Germinal center (tissue), 1 donor: ENCODE data around the gene COL4A5.
"Not testable (repeated sequence)": the region's sequence is repeated elsewhere in the genome, so short reads cannot be mapped to it uniquely, and the experiment has no call there.

Source experiments
- DNase-seq: peaks from one replicate; pipeline ENCODE4 v3.0.0; 2012; ENCODE audit warnings: mixed read lengths, low spot score

COL4A5 gene

GRCh38 chrX:108456971-108457477, 17.4 kb downstream of the COL4A5 start:
- no peak for DNase-seq

DNA sequence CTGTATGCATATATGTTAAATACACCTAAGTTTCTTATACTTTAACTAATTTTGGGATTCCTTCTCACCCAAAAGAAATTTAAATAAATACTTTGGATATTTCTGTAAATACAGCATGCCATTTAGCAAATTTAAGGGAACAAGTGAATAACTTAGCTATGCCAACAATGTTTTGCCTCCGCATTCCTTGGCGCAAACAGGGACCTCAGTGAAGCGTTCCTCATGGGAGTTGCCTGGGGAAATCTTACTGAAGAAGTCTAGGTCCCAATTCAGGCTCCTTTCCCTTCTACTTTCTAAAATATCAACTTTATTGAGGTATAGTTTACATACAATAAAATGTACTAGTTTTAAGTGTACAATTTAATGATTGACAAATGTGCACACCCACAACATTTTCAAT, 25.0 kb downstream of the COL4A5 start:
- no peak for DNase-seq

- DNase-seq: no peak
Observed at GRCh38 chrX:108468486-108468885, 28.8 kb downstream of the COL4A5 start.

DNA sequence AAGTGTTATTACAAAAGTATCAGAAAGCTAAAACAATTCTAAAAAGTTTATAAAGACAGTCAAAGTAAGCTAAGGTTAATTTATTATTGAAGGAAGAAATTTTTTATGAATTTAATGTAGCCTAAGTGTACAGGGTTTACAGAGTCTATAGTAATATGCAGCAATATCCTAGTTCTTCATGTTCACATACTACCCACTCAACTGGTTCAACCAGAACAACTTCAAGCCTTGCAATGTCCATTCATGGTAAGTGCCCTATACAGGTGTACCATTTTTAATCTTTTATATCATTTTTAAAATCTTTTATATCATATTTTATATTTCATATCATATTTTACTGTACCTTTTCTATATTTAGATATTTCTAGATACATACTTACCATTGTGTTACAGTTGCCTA, 34.3 kb downstream of the COL4A5 start:
- DNase-seq: no peak

DNA sequence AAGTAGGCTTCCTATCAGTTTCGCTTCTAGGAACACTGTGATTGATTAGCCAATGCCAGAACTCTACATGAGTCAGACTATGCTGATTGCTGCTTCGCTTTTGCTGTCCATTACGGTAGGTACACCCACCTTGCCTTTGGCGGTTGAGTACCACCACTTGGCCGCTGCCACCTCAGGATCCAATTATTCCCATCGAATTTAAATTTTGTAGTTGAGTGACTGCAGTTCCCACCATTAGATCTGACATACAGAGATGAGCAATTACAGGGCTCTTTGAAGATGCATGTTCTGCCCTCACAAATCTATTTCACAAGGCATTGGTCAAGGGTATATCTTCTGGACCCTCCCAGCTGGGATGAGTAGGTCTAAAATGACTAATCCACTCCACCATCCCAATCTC, 41.9 kb downstream of the COL4A5 start:
- DNase-seq: not testable (repeated sequence)

DNA sequence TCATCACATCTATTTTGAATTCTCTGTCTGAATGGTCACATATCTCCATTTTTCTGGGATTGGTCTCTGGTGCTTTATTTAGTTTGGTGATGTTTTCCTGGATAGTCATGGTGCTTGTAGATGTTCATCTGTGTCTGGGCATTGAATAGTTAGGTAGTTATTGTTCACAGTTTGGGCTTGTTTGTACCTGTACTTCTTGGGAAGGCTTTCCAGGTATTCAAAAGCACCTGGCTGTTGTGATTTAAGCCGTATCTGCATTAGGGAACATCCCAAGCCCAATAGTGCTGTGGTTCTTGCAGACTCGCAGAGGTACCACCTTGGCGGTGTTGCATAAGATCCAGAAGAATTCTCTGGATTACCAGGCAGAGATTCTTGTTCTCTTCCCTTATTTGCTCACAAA, 44.6 kb downstream of the COL4A5 start:
- no peak for DNase-seq

DNA sequence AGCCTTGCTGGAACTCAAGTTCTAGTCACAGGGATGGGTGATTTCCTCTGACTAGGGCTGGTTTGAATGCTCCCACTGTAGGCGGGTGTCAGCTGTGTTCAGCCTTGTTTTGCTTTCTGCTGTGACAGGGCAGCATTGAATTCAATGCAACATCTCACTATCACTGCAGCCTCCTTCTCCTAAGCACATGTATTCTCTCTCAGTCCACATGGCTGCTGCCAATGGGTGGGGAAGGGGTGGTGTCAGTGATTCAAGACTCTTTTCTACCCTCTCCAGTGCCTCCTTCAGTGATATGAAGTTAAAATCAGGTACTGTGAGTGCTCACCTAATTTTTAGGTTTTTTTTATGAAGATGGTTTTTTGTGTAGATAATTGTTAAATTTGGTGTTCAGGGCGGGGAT, 46.3 kb downstream of the COL4A5 start:
- DNase-seq: no peak

DNA sequence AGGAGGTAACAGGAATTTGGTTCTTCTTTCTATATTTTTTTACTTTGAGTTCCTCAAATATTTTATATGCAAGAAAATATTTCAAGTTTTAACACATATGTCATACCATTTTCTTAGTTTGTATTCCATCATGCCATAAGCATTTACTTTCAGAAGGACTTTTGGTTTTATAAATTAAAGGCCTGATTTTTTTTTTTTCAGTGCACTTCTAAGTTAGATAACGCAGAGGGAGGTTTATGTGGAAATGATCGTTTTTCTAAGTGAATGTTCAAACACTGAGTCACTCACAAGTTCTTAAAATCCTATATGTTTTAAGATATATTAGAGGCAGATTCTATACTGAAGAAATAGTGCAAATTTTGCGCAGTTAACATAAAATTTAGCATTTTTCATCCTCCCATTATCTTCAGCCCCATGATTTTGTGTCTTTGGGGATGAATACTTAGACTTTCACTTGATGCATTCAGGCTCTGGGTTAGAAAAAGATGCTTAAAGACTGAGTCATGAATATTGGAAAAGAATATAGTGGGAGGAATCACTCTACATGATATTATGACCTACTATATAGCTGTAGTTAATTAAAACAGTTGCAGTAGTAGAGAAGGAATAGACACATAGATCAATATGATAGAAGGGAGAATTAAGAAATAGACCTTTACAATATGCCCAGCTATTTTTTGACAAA, 54.9 kb downstream of the COL4A5 start:
- no peak for DNase-seq

DNA sequence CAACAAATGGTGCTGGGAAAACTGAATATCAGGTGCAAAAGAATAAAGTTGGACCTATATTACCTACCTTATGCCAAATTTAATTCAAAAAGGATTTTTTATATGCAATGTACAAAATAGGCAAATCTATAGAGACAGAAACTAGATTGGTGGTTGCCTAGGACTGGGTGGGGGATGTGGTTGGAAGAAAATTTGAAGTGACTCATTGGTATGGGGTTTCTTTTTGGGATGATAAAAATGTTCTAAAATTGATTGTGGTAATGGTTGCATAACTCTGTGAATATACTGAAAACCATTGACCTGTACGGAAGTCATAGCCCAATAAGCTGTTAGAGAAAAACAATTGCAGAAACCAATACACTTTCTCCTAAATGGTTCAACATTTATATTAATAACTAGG, 72.1 kb downstream of the COL4A5 start:
- DNase-seq: no peak

DNA sequence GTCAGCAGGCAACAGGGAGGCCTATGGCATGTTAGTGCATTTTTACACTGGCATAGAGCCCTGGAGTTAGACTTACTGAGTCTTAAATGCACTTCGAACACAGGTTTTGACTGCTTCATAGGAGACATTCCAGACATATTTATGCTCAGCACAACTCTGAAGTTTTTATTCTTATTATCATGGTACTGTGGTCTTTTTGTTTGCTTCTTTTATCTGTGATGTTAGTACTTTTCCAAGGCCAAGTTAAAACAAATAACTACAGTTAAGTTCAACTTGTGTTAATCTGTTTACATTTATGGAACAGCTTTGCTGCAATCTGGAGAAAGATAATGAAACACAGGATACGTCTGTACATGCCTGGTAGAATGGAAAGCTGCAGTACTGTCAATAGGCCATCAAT, 76.5 kb downstream of the COL4A5 start:
- DNase-seq: no peak

DNA sequence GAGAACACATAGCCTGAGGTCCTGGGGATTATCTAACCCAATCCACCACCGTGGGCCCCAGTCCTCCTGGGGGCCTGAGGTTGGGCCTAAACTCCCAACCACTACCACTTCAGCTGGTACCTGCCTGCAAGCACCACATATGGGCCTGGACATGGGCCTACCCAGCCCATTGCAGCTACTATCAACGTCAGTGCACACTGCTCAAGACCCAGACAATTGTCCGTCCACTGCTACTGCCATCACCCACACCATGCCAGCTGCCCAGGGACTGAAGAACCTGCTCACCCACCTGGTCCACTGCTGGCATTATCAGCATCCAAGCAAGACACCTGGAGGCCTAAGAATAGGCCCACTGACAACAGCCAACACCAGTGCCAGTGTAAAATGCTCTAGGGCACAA, 88.1 kb downstream of the COL4A5 start:
- no peak for DNase-seq

DNA sequence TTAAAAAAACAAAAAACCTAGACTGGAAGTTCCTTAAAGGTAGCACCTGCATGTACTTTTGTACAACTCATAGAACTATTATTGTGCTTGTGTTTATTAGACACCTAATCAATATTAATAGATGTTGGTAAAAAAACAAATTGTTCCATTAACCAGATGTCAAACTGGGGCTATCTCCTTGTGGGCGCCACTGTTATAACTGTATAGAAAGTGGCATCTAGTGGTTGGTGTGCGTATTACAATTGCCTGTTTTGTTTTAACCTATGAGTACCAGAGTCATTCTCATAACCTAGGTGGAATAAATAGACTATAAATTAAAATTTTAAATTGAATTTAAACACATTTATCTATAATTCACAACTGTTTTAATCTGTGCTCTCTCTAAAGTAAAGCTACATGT, 97.4 kb downstream of the COL4A5 start:
- DNase-seq: no peak

DNA sequence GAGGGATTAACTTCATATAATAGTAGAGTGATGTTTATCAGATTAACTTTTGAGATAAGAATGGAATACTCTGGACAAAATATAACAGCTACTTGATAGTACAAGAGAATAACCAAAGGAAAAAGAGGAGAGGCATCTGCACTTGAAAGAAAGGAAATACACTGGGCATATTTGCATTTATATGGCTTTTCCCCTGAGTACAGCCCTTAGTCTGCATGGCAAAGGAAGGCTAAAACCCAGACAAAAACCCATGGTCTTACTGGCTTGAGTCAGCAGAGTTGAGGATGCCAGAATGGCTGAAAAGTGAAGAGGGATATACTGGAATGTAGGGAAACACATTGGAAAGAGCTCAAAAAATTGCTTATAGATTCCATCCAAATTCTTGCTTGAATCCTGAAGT, 101.6 kb downstream of the COL4A5 start:
- no peak for DNase-seq

DNA sequence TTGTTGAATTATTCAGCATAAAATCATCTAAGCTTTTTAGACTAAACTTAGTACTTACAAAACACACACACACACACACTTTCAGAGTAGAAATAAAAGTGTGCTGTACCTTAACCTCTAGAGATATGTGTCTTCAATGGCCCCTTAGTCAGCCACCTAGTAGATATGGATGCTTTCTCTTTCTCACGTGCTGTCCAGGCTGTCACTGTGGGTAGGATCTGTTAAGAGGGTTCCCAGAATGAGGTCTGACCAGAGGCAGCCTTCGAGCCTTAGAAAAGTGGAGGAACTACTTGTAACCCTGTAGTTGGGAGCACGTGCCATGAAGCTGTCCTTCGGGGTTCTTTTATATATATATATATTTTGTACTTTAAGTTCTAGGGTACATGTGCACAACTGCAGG, 117.9 kb downstream of the COL4A5 start:
- no peak for DNase-seq

DNA sequence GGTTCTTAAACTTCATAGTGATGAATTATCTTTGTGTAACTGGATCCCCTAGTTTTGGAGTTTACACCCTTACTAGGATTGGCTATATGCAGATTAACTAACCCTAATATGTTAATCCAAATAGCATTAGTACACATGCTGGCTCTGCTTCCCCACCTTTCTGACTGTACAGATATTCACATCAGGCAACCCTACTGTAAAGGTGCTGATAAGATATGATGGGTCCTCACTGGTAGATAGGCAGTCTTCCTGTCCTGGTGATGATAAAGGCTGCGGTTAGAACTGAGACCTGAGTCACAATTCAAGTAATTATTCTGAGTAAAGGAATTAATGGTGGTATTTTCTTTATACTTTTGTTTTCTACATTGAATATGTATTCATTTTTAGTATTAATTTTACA, 118.6 kb downstream of the COL4A5 start:
- DNase-seq: no peak

DNA sequence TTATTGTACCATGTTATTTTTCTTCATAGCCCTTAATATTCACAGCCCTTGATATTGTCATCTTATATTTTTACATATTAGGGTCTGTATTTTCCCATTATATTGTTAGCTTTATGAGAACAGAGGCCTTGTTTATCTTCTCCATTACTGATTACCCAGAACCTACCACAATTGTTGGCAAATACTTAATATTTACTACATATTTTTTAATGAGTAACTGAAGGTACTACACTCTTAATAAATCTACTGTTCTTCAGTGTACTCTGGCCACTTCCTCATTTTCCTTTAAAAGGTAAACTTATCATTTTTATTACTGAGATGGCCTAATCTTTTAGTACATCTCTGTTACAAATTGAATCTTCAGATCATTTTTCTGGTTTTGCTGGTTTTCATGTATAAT, 133.5 kb downstream of the COL4A5 start:
- DNase-seq: no peak

GRCh38 chrX:108582151-108582550, 142.5 kb downstream of the COL4A5 start:
- DNase-seq: no peak

DNA sequence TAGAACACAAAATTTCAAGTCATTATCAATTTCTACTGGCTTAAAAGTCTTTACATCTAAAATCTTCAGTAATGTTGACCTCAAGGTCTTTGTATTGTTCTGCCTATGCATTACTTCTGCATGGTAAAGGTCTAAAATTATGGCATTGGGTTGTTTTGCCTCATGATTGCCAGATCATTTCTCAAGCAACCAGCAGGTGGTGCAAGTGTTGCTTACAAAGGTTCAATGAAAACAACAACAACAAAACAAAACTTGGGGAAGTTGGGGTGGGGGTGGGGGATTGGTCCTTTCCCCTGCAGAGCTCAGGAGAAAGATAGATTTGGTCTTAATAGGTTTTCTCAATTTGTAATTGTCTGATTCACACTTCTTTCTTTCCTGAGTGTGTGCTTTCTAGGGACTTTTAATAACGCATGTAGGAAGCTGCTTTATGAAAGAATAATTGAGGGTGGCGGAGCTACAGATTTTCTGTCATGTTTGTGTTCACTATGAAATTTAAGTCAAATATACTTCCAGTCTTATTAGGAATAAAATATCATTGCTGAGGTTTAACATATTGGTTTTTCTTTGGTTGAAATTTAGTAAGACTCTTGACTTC, 145.1 kb downstream of the COL4A5 start:
- DNase-seq: no peak

DNA sequence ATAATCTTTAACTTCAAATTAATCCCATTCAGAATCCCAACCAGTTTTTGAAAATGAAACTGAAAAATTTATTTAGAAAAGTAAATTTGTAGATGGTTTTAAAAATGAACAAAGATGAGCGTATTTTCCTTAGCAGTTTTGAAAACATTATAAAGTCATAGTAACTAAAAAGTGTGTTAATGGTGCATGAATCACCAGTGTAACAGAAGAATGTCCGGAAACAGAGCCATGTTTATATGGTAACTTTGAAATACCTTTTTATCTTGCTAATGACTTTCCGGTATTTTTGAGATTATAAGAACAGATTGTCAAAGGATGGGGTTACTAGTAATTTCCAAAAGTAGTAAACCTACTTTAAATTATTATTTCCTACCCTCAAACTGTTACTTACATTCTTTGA, 150.9 kb downstream of the COL4A5 start:
- DNase-seq: no peak

- DNase-seq: no peak
Observed at GRCh38 chrX:108601276-108601675, 161.6 kb downstream of the COL4A5 start.

GRCh38 chrX:108610141-108610540, 170.5 kb downstream of the COL4A5 start:
- no peak for DNase-seq

- no peak for DNase-seq
Observed at GRCh38 chrX:108614616-108615015, 175.0 kb downstream of the COL4A5 start.

DNA sequence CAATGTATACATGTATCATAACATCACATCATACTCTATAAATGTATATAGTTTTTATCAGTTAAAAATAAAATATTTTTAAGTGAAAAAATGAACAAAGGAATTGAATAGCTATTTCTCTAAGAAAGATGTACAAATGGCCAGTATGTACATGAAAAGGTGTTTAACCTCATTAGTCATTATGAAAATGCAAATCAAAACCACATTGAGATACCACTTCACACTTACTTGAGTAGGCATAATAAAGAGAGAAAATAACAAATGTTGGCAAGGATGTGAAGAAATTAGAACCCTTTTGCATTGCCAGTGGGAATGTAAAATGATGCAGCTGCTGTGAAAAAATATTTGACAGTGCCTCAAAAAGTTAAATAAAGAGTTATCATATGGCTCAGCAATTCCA, 201.2 kb downstream of the COL4A5 start:
- no peak for DNase-seq
